NCI-H460 (cell line): ENCODE results near the gene C2orf69. TPM values are rescaled to one million over a fixed set of nuclear protein-coding genes. Genes with fewer than 3 reads are reported as not detected.

Experiments used
- DNase-seq: peaks from one replicate; pipeline ENCODE4 v3.0.0-alpha.2; 2016; ENCODE audit warnings: low read depth; ENCODE audit errors: extremely low read depth
- small RNA-seq, 2 experiments: library from RNA; depleted of rRNA; stranded (forward); fragments of <200 nt; gene quantifications; one replicate each; pipeline ENCODE3, GENCODE V24; 2014
- total RNA-seq: library from RNA; depleted of rRNA; stranded (reverse); fragments of >200 nt; shearing (Covaris generic); gene quantifications from 2 replicates; pipeline ENCODE4 v1.2.3, GENCODE V29; 2014; rRNA removed

C2orf69 gene
- total RNA-seq, 1 experiment from 2014 or later: 20.2 TPM

GRCh38 chr2:199962203-199962602 is 51.1 kb downstream of the C2orf69 start:
- no peak for DNase-seq

- DNase-seq: no peak
These were observed 55.3 kb downstream of the C2orf69 start for GRCh38 chr2:199966405-199966804.

- no peak for DNase-seq
These were observed 55.9 kb downstream of the C2orf69 start for GRCh38 chr2:199966976-199967375.

- DNase-seq: no peak
These were observed 57.0 kb downstream of the C2orf69 start for GRCh38 chr2:199968126-199968525.

GRCh38 chr2:199972088-199972626 is 61.1 kb downstream of the C2orf69 start:
- no peak for DNase-seq

- DNase-seq: peak; percentile 52
These were observed 62.6 kb downstream of the C2orf69 start for GRCh38 chr2:199973703-199974102.

- DNase-seq: peak; percentile 60
These were observed 64.3 kb downstream of the C2orf69 start for GRCh38 chr2:199975273-199975895.

Small RNA genes lying within 50 kb of the gene (small RNA-seq; reads per million reads assigned to genes)
- gene AC108032.1 (0 reads per million in 2 experiments), gene RN7SL717P (0 to 0.06 reads per million in 2 experiments)

Other genes with a start within 250 kb of the C2orf69 start
- 1.5 and 2.1 TPM in 2 replicates for gene FTCDNL1, start 60.1 kb upstream of the C2orf69 start, total RNA-seq
- gene TYW5, start 44.2 kb downstream of the C2orf69 start, total RNA-seq: 16.6 and 20.2 TPM in 2 replicates
- 43.1 and 45.3 TPM in 2 replicates for gene MAIP1, start 44.3 kb downstream of the C2orf69 start, total RNA-seq